Omental fat pad (tissue), 4 donors: ENCODE results near the gene SELENBP1. TPM values are rescaled to one million over a fixed set of nuclear protein-coding genes. Genes with fewer than 3 reads are reported as not detected.

Experiments
- ATAC-seq: fragments of 150-250 bp; one replicate; pipeline ENCODE4 v1.9.1; 2016; ENCODE audit warnings: mild to moderate bottlenecking, moderate library complexity; ENCODE audit not compliant: low FRiP score
- DNase-seq: peaks from one replicate; pipeline ENCODE4 v3.0.0-alpha.2; 2019; ENCODE audit warnings: low spot score
- total RNA-seq, 4 donors: library from RNA; depleted of rRNA; stranded (reverse); fragments of >200 nt; gene quantifications; one replicate each; pipeline ENCODE4 v1.1.0, GENCODE V29; 2016
- TF ChIP-seq, protein P1 (sequence below), 3 donors: fragments of 450-650 bp; IDR thresholded peaks; one replicate each; pipeline ENCODE4 v1.5.1; 2016 to 2017; ENCODE audit warnings: antibody characterized with exemption in 3 of 3, mild to moderate bottlenecking in 3 of 3, moderate library complexity in 2 of 3

Gene SELENBP1
- total RNA-seq, 4 donors from 2014 or later: 35.7 to 190 (median 128) TPM

DNA sequence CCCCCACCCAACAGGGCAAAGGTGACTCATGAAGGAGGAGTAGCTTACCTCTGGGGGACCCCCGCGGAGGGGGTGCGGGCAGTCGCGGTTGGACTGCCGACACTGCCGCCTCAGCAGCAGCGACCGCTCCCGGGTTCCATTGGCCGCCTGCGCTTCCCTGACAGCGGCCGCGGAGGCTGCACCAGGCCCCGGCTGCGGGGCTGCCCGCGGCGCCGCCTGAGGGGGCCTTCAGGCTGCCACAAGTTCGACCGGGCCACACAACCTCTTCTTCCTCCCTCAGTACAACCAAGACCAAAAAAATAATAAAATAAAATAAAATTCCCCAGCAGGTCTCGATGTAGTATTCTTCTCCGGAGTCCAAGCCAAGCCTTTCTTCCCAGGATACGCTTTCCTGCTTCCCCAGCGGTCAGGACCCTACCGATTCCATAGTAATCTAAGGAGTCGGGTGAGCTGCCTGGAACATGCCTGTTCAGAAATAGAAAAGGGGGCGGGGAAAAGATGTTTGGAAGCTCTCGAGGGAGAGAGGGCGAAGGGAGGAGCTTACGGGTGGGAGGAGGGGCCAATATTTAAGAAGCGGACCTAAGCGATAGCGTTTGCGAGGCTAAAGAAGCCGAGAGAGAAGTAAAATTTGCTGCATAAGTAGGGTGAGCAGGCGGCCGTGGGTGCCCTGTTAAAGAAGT lies 45.1 kb downstream of the SELENBP1 start, which contains the start of gene PI4KB:
Gene PI4KB (minus strand): TSS at position 194 of the 680 bp plus-strand sequence. CDS start 10,935 bp downstream, outside the sequence.
- ATAC-seq (peak; percentile 99), DNase-seq (peak; percentile 68)
- TF ChIP-seq, protein P1, sequence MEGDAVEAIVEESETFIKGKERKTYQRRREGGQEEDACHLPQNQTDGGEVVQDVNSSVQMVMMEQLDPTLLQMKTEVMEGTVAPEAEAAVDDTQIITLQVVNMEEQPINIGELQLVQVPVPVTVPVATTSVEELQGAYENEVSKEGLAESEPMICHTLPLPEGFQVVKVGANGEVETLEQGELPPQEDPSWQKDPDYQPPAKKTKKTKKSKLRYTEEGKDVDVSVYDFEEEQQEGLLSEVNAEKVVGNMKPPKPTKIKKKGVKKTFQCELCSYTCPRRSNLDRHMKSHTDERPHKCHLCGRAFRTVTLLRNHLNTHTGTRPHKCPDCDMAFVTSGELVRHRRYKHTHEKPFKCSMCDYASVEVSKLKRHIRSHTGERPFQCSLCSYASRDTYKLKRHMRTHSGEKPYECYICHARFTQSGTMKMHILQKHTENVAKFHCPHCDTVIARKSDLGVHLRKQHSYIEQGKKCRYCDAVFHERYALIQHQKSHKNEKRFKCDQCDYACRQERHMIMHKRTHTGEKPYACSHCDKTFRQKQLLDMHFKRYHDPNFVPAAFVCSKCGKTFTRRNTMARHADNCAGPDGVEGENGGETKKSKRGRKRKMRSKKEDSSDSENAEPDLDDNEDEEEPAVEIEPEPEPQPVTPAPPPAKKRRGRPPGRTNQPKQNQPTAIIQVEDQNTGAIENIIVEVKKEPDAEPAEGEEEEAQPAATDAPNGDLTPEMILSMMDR (IDR thresholded peaks at IDR 0.05): no peak

DNA sequence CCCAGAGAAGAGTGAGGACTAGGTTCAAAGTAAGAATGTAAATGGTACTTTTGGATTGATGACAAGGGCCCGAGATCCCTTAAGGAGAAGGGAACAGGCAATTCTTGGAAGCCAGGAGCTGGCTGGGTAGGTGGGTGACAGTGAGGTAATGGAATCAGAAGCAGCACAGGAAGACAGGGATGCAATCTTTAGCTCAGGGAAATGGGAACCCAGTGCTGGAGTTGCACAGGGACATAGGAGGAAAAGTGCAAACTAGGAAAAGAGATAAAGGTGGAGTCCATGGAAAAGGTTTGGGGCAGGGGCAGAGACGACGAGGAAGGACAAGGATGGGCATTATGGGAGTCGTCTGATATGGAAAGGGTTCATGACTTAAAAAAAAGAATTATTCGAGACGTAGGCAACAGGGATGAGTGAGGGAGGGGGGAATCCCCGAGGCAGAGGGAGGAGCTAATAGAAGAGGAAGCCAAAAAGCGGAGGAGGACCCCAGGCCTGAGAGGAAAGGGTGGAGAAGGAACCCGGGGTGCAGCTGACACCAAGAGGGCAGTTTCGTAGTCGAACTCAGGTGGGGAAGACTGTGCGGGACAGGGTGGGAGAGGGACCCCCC lies 45.8 kb downstream of the SELENBP1 start:
- ATAC-seq (peak; percentile 62), DNase-seq (no peak)
- TF ChIP-seq, protein P1 (IDR thresholded peaks at IDR 0.05): no peak

DNA sequence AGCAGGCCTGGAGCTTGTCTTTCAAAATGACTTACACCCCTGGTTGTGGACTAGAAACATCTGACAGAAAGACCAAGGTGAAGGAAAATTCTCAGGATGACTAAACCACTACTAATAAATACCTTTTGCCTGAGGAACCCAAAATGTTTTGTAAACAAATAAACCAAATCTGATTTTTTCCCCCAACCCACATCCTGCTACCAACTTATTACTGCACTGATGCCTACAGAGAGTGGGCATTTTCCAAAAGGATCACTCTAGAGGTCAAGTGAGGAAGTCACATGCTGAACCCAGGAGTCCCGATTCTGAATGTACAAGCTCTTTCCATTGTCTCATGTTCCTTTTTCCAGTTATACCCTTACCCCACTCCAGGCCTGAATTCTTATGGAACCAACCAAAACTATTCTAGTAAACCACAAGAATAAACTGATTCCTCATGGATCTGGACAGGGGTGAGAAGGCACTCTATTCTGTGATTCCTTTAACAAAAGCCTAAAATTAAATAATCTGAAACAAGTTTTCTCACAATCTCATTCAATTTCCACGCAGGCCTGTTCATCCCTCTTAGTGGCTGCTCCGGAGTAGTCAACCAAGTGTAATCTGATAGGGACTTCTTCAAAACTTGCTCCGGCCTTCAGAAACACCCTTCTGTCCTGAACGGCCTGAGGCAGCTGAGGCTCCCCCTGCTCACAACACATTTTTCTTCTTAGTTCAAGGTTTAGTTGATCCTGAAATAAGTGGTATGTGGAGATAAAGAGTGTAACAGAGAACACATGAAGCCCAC lies 46.7 kb downstream of the SELENBP1 start:
- DNase-seq (no peak), ATAC-seq (no peak)
- TF ChIP-seq, protein P1 (IDR thresholded peaks at IDR 0.05): no peak

GRCh38 chr1:151325231-151325630 lies 47.3 kb downstream of the SELENBP1 start:
- TF ChIP-seq, protein P1 (IDR thresholded peaks at IDR 0.05): no peak
- no peak for ATAC-seq
- DNase-seq: no peak

DNA sequence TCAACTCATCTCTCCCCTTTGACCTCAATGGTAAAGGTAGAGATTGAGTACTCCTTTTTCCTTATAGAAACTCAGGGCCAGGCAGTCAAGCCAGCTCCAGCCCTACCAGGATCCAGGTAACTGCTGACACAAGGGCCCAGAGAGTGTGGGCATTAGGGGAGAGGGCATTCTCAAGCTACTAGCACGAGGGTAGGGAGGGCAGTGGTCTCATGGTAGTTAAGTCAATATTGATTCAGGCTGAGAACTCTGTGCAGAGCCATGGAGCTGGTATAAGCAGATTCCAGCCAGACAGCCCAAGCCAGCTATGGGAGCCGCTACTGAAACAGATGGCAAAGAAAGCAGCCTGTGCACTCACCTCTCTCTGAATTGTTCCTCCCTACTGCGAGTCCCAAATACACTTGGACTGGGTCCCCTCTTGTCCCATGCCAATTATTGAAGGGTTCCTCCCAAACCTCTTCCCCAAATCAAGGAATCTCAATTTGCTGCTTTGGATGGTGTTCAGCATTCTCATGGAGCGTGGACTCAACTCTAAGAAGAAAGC lies 48.0 kb downstream of the SELENBP1 start:
- TF ChIP-seq, protein P1 (IDR thresholded peaks at IDR 0.05): no peak
- ATAC-seq: no peak
- no peak for DNase-seq

GRCh38 chr1:151318975-151319374 lies 53.5 kb downstream of the SELENBP1 start:
- no peak for DNase-seq
- ATAC-seq: no peak
- TF ChIP-seq, protein P1 (IDR thresholded peaks at IDR 0.05): no peak
